Panc1 (cell line): ENCODE results near the gene KCNAB1. TPM values are rescaled to one million over a fixed set of nuclear protein-coding genes. Genes with fewer than 3 reads are reported as not detected.

Experiments
- ATAC-seq: fragments of 200-7000 bp; cut with Tn5 transposase; 2 replicates; pipeline ENCODE4 v1.9.1; 2020; ENCODE audit warnings: mild to moderate bottlenecking, moderate library complexity
- BruUV-seq: library from RNA; stranded (reverse); fragments of 400-500 nt; replicated peaks from 2 replicates; lab custom pipeline; 2021; lab: Mats Ljungman, UMichigan
- CTCF ChIA-PET: fragments of 300-600 bp; sonication (Branson Sonifier 250); formaldehyde crosslinking; loops from one replicate; lab custom pipeline; 2022; ENCODE audit warnings: antibody characterized with exemption; lab: Charles Lee
- POLR2A ChIA-PET: fragments of 300-600 bp; sonication (Branson Sonifier 250); formaldehyde crosslinking; loops from one replicate; lab custom pipeline; 2022; ENCODE audit warnings: antibody characterized with exemption; lab: Charles Lee
- DNase-seq: peaks from one replicate; pipeline ENCODE4 v3.0.0-alpha.2; 2010; ENCODE audit warnings: low read depth, low spot score
- H3K27ac ChIP-seq: 2 replicates; pipeline ENCODE4 v1.5.1; 2011; ENCODE audit warnings: mild to moderate bottlenecking, low read length, inconsistent platforms
- H3K27me3 ChIP-seq: fragments of 200-500 bp; sonication (Bioruptor generic); 2 replicates; pipeline ENCODE4 v1.6.0; 2014; ENCODE audit warnings: low read length, inconsistent platforms; ENCODE audit not compliant: control insufficient read depth, insufficient read depth
- H3K36me3 ChIP-seq: fragments of 200-500 bp; sonication (Bioruptor generic); 2 replicates; pipeline ENCODE4 v1.5.1; 2014; ENCODE audit warnings: inconsistent platforms, mild to moderate bottlenecking, low read length, moderate library complexity; ENCODE audit not compliant: control insufficient read depth, insufficient read depth
- H3K4me1 ChIP-seq: 2 replicates; pipeline ENCODE4 v1.5.1; 2011; ENCODE audit warnings: inconsistent platforms, mild to moderate bottlenecking, low read length, moderate library complexity; ENCODE audit not compliant: control insufficient read depth, insufficient read depth
- H3K4me3 ChIP-seq, 2 experiments: 2 replicates each; pipeline ENCODE4 v1.5.1; 2011 to 2012; ENCODE audit warnings: low read depth in 2 of 2, low read length in 2 of 2, mild to moderate bottlenecking in 2 of 2, inconsistent platforms in 1 of 2, moderate library complexity in 1 of 2
- H3K9me3 ChIP-seq: fragments of 200-500 bp; sonication (Bioruptor generic); 2 replicates; pipeline ENCODE4 v1.5.1; 2014; ENCODE audit warnings: low read depth, mild to moderate bottlenecking, inconsistent platforms, low read length, moderate library complexity; ENCODE audit not compliant: control insufficient read depth, insufficient read depth
- CTCF ChIP-seq: fragments of 450-650 bp; IDR thresholded peaks from 2 replicates; pipeline ENCODE4 v1.5.1; 2017; ENCODE audit warnings: mild to moderate bottlenecking
- POLR2AphosphoS5 ChIP-seq: IDR thresholded peaks from 2 replicates; pipeline ENCODE4 v1.6.1; 2012; ENCODE audit warnings: mild to moderate bottlenecking, low read depth, low read length, moderate library complexity
- SIN3A ChIP-seq: IDR thresholded peaks from 2 replicates; pipeline ENCODE4 v1.6.1; 2012; ENCODE audit warnings: low read depth, mild to moderate bottlenecking, low read length, moderate library complexity, borderline replicate concordance; ENCODE audit not compliant: insufficient read depth
- TCF7L2 ChIP-seq: IDR thresholded peaks from 2 replicates; pipeline ENCODE4 v1.6.1; 2011; ENCODE audit warnings: mild to moderate bottlenecking, low read depth, low read length, inconsistent platforms
- in situ Hi-C: cut with HindIII; loops from 2 replicates; pipeline ENCODE4 v1.10.0; 2016; ENCODE audit warnings: low sequenced_read_pairs, low pct_unique_long_range_greater_than_20kb
- intact Hi-C: fragments of 100-400 bp; cut with micrococcal nuclease; formaldehyde crosslinking; loops from one replicate; pipeline ENCODE4 v1.10.0; 2022; ENCODE audit not compliant: unreplicated experiment
- total RNA-seq: library from RNA; stranded (reverse); gene quantifications from one replicate; pipeline ENCODE4 v1.2.1, GENCODE V29; 2021; ENCODE audit not compliant: unreplicated experiment
- TF ChIP-seq, protein P1 (sequence below), 2 experiments: IDR thresholded peaks; 2 replicates each; pipeline ENCODE4 v1.6.1; 2011 to 2012; ENCODE audit warnings: low read depth in 2 of 2, control low read depth in 1 of 2, low read length in 1 of 2, mild to moderate bottlenecking in 1 of 2, moderate library complexity in 1 of 2; ENCODE audit not compliant: insufficient read depth in 1 of 2

The KCNAB1 gene
- total RNA-seq, 1 experiment from 2014 or later: not detected

DNA sequence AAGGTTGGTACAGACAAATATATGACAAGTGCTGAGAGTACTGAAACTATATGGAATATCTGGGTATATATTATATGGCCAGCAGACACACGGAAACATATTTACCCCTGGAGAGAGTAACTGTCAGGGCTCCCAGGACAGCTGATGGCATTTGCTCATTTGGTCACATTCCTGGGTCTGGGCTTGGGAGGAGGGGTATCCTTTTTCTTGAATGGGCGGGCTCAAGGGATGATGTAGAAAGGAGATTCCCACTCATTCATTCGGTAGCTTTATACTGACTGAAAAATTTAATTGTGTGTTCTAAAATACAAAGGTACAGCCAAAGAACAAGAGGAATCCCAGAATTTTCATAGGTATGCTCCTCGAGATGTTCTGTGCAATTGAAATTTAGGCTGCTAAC lies 131.0 kb downstream of the KCNAB1 start:
- no peaks in the 10 kb centered on the region for H3K4me1 ChIP-seq
- BruUV-seq: no TSS peak
- in situ Hi-C loops: no loop called here
- H3K9me3 ChIP-seq: no peaks in the 10 kb centered on the region
- TF ChIP-seq TCF7L2: no peak
- TF ChIP-seq CTCF: no peak
- TF ChIP-seq, protein P1, sequence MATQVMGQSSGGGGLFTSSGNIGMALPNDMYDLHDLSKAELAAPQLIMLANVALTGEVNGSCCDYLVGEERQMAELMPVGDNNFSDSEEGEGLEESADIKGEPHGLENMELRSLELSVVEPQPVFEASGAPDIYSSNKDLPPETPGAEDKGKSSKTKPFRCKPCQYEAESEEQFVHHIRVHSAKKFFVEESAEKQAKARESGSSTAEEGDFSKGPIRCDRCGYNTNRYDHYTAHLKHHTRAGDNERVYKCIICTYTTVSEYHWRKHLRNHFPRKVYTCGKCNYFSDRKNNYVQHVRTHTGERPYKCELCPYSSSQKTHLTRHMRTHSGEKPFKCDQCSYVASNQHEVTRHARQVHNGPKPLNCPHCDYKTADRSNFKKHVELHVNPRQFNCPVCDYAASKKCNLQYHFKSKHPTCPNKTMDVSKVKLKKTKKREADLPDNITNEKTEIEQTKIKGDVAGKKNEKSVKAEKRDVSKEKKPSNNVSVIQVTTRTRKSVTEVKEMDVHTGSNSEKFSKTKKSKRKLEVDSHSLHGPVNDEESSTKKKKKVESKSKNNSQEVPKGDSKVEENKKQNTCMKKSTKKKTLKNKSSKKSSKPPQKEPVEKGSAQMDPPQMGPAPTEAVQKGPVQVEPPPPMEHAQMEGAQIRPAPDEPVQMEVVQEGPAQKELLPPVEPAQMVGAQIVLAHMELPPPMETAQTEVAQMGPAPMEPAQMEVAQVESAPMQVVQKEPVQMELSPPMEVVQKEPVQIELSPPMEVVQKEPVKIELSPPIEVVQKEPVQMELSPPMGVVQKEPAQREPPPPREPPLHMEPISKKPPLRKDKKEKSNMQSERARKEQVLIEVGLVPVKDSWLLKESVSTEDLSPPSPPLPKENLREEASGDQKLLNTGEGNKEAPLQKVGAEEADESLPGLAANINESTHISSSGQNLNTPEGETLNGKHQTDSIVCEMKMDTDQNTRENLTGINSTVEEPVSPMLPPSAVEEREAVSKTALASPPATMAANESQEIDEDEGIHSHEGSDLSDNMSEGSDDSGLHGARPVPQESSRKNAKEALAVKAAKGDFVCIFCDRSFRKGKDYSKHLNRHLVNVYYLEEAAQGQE (IDR thresholded peaks at IDR 0.05; ENCODE audit: insufficient read depth in 1 of 2, low read depth in 2 of 2, low read length in 1 of 2): no peak
- no peak for TF ChIP-seq POLR2AphosphoS5
- no peak for TF ChIP-seq SIN3A
- no peak for DNase-seq
- intact Hi-C loops: no loop called here
- H3K36me3 ChIP-seq: no peaks in the 10 kb centered on the region
- ATAC-seq: no peak
- no peak overlapping the region for H3K4me3 ChIP-seq
- no peak overlapping the region for H3K27ac ChIP-seq
- CTCF ChIA-PET: no interaction called here
- peaks cover 2% of the 10 kb centered on the region; the same call in 1 of the 2 replicates for H3K27me3 ChIP-seq
- POLR2A ChIA-PET: no interaction called here

DNA sequence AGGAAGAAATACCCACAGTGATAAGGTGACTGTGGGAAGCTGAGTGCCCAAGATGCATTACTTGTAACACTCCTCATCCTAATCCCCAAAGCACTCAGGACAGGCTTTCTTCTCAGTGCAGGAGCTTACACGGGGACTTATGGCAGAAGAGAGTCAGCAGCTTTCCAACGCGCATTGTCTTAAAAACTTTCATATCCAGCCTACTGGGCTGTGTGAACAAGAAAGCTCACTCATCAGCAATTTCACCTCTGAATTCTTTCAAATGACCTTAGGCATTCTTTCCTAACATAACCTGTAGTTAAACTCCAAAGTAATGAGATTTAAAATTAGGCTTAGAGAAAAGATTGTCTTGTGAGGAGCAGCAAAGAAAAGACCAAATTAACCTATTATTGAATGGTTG lies 132.3 kb downstream of the KCNAB1 start:
- POLR2A ChIA-PET: no interaction called here
- CTCF ChIA-PET: no interaction called here
- no peak for TF ChIP-seq SIN3A
- TF ChIP-seq, protein P1 (IDR thresholded peaks at IDR 0.05; ENCODE audit: insufficient read depth in 1 of 2, low read depth in 2 of 2, low read length in 1 of 2): no peak
- TF ChIP-seq TCF7L2: no peak
- TF ChIP-seq POLR2AphosphoS5: no peak
- no peak for TF ChIP-seq CTCF

More for the DNA sequence above, 132.3 kb downstream of the KCNAB1 start:
- BruUV-seq: no TSS peak
- intact Hi-C loops (no loop called here), in situ Hi-C loops (no loop called here)
- Histone ChIP-seq H3K4me3 (no peak overlapping the region), H3K9me3 (no peaks in the 10 kb centered on the region), H3K36me3 (no peaks in the 10 kb centered on the region), H3K27ac (no peak overlapping the region), H3K4me1 (no peaks in the 10 kb centered on the region), H3K27me3 (peaks cover 2% of the 10 kb centered on the region; the same call in 1 of the 2 replicates)
- ATAC-seq (no peak), DNase-seq (no peak)
